NOMO-1 (cell line): ENCODE measurements around the gene CACNG7.

ENCODE experiments used
- DNase-seq, 2 experiments: peaks; one replicate each; lab custom pipeline; 2025; ENCODE audit not compliant: unreplicated experiment in 2 of 2; lab: John Stamatoyannopoulos, UW

CACNG7 gene

DNA sequence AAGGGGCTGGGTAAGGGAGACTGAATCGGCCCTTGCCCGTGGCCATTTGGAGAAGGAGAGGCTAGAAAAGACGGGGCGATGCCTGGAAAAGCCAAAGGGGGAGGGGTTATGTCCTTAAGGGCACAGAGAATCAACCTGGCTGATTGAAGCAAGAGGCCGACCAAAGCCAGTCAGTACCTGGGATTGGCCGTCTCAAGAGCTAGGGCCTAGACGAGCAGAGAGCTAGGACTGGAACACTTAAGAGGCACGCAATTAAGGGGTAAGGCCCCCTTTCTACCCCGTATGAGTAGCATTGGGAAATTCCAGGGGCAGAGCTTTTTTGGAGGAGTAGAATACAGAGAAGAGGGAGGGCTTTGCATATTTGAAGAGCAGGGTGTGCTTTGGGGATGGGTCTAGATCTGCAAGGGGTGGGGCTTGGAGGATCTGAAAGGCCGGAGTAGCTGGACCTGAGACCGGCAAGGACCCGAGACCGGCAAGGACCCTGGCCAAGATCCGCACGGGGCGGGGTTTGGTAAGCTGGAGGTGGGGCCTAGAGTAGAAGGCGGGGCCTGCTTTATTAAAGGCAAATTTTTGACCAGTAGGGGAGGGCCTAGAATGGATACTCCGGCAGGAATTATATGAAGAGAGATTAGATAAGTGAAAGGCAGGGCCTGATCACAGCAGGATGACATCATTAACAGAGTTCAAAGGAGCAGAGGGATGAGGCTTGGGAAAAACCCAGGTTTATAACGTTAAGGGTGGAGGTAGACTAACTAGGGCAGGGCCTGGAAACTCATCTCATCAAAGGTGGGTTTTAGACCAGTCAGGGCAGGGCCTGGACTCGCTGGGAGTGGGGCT is 71.7 kb downstream of the CACNG7 start:
- DNase-seq = no peak

- no peak for DNase-seq
These were observed 72.4 kb downstream of the CACNG7 start for GRCh38 chr19:53981376-53981951.

DNA sequence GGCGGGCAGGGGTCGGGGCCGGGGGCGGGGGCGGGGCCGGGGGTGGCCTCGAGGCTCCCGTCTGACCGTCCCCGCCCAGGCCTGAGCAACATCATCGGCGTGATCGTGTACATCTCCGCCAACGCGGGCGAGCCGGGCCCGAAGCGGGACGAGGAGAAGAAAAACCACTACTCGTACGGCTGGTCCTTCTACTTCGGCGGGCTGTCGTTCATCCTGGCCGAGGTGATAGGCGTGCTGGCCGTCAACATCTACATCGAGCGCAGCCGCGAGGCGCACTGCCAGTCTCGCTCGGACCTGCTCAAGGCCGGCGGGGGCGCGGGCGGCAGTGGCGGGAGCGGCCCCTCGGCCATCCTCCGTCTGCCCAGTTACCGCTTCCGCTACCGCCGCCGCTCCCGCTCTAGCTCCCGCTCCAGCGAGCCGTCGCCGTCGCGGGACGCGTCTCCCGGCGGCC is 72.9 kb downstream of the CACNG7 start:
- DNase-seq = no peak

DNA sequence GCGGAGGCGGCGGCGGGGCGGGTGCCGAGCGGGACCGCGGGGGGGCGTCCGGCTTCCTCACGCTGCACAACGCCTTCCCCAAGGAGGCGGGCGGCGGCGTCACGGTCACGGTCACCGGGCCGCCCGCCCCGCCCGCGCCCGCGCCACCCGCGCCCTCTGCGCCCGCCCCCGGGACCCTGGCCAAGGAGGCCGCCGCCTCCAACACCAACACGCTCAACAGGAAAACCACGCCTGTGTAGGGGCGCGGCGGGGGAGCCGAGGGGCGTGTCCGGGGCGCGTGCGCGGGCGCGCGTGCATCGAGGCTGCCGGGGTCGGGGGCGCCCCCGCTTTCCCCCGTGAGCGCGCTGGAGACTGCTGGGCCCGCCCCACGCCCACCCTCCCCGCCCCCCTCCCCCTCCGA is 73.5 kb downstream of the CACNG7 start:
- peak in 1 of 2 experiments; percentile 37 for DNase-seq

DNA sequence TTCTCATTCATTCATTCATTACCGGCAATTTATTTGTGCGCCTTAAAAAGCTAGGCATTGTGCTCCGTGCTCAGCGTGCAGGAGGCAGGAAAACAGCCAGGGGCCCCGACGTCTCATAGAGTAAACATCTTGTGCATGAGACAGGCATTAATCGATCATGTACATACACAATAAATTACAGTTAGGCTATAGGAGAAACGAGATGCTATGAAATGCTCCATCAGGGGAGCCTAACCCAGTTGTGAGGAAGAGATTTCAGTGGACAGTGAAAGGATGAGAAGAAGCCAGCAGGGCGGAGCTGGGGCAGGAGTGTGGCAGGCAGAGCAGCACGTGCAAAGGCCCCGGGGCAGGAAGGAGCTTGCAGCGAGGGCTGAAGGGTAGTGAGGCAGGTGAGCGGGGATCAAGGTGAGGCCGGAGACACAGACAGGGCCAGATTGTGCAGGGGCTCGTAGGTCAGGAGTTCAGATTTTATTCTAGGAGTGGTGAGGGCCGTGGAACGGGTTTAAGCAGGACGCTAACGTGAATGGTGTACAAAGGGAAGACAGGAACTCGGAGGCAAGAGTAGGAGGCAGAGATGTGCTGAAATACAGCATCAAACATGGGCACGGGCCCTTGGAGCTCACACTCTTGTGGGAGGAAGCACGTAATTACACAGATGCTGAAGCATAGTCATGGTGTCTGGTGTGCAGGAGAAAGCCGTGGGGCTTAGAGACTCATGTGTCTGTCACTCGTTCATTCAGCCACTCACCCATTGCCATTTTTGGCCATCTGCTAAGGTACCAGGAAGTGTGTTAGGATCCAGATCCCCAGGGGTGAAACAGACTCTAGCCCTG is 74.6 kb downstream of the CACNG7 start:
- no peak for DNase-seq

DNA sequence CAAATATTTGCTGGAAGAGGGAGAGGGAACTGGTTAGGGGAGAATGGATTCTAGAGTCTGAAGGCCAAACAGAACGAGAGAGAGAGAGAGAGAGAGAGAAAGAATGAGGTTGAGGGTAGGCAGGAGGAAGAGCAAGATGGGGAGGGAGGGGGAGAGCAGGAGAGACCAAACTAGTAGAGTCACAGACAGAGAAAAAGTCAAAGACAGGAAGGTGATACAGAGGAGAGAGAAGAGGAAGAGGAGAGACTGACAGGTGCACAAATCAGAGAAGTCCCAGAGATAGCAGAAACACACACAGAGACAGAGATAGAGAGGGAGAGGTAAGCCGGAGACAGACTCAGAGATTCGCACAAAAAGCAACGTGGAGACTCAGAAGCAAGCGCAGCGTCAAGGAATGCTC is 76.8 kb downstream of the CACNG7 start:
- no peak for DNase-seq

DNA sequence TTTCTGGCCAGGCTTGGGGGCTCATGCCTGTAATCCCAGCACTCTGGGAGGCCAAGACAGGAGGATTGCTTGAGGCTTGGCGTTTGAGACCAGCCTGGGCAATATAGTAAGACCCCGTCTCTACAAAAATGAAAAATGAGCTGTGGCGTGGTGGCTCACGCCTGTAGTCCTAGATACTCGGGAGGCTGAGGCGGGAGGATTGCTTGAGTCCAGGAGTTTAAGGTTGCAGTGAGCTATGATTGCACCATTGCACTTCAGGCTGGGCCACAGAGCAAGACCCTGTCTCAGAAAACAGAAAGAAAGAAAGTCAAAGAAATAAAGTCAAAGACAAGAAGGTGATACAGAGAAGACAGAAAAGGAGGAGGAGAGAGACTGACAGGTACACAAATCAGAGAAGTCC is 79.9 kb downstream of the CACNG7 start:
- no peak for DNase-seq

DNA sequence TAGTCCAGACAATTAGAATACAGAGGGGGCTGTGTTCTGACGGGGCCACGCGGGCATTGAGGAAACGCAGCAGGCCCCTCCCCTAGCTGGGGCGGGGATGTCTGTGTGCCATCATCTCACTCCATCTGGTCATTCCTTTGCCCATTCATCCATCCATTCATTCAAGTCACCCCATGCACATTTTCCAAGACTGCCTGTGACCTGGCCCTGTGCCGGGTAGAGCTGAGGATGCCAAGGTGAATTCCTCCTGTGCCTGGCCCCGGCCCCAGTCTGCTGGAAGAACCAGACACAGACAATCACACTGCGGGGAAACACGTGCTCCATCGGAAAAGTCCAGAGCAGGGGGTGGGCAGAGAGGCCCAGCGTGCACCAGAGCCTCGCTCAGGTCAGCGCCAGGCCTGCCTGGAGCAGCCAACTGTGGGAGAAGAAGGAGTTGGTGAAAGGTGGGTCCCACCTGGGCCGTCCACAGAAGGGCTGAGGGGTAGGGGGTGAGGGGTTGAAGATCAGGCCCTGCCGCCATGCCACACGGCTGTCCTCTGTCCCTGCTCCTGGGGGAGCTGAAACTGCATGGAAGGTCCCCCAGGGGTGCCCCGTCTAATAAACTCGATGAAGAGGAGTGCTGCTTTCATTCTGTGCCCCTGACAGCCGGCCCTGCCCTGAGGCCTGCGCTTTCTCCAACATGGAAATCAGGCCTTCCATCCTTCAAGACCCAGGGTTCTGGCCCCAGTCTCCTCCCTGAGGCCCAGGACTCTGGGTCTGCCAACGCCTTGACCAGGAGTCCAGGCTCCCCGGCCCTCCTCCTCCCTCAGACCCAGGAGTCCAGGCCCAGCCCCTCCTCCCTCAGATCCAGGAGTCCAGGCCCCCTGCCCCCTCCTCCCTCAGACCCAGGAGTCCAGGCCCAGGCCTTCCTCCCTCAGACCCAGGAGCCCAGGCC is 80.8 kb downstream of the CACNG7 start:
- no peak for DNase-seq

- no peak for DNase-seq
These were observed 82.4 kb downstream of the CACNG7 start, which contains the start of gene CACNG6 for GRCh38 chr19:53991224-53992113. TSS of gene CACNG6 (plus strand) at chr19:53991637. CDS start at chr19:53992878, 1,241 bp downstream.

DNA sequence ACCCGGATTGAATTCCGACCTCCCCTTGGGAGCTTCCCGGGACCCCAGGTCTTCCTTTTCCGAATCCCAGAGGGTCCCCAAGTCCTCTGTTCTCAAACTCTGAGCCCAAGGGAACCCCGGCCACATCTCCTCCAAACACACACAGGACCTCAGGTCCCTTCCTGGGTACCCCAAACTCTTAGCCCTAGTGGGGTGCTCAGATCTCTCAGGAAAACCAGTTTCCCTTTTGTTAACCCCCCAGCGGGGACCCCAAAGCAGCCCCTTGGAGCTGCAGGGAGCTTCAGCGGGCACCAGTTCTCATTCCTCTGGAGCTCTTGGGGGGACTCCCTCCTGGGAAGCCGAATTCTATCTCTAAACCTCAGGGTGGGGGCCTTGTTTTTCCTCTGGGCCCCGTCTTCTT is 83.1 kb downstream of the CACNG7 start:
- no peak for DNase-seq

GRCh38 chr19:53992815-53993214 is 83.7 kb downstream of the CACNG7 start:
- DNase-seq = no peak

GRCh38 chr19:53993448-53993847 is 84.4 kb downstream of the CACNG7 start:
- DNase-seq = no peak
